HG03520 (cell line): ENCODE data around the gene RABL3.
"Not testable (repeated sequence)": the region's sequence is repeated elsewhere in the genome, so short reads cannot be mapped to it uniquely, and the experiment has no call there.

Source experiments
- ATAC-seq: cut with Tn5 transposase; IDR thresholded peaks from one replicate; pipeline ENCODE4 v1.9.1; 2021; ENCODE audit warnings: mild to moderate bottlenecking, moderate library complexity; ENCODE audit not compliant: unreplicated experiment

RABL3 gene

GRCh38 chr3:120749843-120750242 lies 7.5 kb upstream of the RABL3 start:
- no peak for ATAC-seq

DNA sequence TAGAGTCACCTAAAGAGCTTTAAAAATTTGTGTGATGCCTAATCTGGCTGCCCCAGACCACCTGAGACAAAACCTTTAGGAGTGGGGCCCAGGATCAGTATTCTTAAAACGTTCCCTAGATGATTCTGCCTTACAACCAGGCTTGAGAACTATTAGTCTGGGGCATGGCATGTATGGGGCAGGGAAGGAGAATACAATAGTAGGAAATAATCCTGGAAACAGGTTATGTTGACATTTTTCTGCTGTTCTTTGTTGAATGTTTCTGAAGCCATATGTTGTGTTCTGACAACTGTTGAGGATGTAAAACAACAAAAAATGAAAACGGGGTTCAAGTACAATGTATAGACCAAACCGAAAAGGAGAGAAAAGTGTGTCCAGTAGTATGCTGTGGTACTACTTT lies 3.1 kb upstream of the RABL3 start:
- ATAC-seq = no peak

DNA sequence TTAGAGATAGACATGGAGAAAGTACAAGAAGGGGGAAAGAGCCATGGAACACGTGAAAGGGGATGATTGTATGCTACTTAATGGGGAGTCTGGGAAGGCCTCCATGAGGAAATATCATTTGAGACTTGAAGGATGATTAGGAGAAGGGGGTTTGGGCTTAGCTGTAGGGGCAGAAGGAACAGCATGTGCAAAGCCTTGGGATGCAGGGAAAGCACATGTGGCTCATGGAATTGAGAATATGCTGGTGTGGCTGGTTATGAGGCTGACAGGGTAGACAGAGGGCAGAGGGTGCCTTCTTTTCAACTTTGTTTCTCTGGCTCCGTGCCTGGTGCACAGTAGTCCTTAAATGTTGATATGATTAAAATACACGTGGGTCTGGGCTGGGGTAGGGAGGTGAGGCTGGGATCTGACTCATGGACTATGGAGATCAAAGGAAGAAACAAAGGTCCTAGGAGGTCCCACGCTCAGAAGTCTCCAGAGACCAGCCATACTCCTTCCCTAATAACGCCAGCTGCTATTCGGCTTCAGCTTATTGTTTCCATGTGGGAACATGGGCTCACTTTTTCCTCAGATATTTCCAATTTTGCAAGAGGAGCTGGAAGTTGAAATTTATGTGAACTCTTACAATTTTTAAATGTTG lies 1.4 kb upstream of the RABL3 start:
- no peak for ATAC-seq

GRCh38 chr3:120742849-120743365 lies 591 bp upstream of the RABL3 start:
- ATAC-seq = peak; percentile 15

GRCh38 chr3:120741837-120742197 lies 499 bp downstream of the RABL3 start:
- peak; percentile 9 for ATAC-seq

DNA sequence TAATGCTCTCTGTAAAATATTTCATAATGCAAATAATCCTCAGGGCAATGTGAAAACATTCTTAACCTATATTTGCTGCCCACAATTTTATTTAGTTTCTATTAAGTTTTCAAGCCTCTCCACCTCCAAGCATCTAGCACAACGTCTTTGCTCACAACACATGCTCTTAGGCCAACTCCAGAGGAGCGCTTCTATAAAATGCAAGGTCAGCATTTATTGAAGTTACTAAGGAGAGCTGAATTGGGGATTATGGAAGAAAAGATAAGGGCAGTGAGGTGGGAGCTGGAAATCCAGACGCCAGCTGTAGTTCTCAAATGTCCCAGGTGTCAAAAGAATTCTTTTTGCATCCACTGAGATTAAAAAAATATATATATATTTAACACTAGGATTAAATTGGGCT lies 996 bp downstream of the RABL3 start:
- no peak for ATAC-seq

DNA sequence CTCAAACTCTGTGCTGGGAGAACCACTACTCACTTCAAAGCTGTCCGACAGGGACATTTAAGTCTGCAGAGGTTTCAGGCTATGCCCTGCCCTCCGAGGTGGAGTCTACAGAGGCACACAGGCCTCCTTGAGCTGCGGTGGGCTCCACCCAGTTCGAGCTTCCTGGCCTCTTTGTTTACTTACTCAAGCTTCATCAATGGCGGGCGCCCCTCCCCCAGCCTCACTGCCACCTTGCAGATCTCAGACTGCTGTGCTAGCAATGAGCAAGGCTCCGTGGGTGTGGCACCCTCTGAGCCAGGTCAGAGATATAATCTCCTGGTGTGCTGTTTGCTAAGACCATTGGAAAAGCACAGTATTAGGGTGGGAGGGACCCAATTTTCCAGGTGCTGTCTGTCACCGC lies 4.3 kb downstream of the RABL3 start:
- ATAC-seq = not testable (repeated sequence)

DNA sequence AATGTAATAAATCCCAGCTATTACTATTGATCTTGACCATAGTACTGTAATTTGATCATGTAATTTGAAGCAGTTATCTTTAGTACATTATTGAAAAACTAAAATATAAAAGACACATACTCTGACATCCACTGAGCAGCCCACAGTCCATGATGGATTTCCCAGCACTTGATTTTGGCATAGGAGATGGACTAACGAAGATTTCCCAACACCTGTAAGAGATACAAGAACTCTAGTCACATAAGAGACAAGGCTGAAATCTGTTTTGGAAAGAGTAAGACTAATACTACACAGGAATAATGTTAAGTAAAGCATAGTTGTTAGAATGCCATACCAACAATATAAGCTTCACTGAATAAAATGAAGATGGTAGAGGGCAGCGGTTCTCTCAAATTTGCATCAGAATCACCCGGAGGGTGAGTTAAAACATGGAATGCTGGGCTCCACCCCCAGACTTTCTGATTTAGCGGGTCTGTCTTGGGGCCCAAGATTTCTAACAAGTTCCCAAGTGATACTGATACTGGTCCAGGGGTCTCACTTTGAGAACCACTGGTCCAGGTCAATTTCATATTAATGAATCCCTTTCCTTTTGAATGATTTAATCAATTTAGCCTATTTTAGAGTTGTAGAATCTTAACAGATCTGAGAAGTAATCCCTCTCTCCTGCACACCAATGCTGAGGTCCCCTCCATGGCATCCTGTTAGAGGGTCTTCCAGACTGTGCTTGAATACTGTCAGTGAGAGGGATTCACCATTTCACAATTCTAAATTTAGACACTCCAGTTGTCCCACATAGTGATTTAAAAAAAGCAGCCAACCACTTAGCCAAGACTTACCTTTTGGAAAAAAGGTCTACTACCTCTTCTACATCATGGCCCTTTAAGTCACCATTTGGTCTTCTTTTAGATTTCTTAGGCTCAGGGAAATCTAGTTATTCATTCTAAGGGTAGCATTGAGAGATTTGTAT lies 11.5 kb downstream of the RABL3 start:
- no peak for ATAC-seq

DNA sequence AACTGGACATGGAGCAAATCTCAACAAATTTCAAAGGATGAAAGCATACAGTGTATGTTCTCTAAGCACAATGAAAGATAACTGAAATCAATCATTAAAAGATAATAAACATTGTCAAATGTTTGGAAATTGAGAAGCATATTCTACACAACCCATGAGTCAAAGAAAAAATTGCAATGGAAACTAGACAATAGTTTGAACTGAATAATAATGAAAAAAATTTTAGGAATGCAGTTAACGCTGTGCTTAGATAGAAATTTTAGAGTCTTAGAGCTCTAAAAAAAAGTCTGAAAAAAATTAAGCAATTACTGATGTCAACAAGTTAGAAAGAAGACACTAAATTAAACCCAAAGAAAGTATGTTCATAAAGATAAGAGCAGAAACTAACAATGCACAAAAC lies 15.5 kb downstream of the RABL3 start:
- ATAC-seq = no peak

- not testable (repeated sequence) for ATAC-seq
These were observed 23.0 kb downstream of the RABL3 start for GRCh38 chr3:120719167-120719834.

DNA sequence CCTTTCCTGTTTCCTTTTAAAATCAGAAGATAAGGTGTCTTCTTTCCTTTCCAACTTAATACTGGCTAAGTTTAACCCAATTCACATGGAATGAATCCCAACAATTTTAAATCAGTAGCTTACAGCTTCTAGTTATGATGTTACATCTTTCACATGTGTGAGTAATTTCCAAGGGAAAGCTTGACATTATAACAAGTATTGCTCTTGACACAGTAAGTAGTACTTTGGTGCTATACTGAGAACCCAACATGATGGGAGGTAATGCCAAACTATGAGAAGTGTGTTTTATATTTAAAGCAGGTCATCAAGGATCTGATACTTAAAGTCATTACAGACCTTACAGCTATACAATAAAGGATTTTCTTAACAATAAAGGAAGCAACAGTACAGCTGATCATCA lies 29.1 kb downstream of the RABL3 start:
- no peak for ATAC-seq

GRCh38 chr3:120710369-120710768 lies 31.9 kb downstream of the RABL3 start:
- no peak for ATAC-seq

GRCh38 chr3:120708408-120708807 lies 33.9 kb downstream of the RABL3 start:
- no peak for ATAC-seq

DNA sequence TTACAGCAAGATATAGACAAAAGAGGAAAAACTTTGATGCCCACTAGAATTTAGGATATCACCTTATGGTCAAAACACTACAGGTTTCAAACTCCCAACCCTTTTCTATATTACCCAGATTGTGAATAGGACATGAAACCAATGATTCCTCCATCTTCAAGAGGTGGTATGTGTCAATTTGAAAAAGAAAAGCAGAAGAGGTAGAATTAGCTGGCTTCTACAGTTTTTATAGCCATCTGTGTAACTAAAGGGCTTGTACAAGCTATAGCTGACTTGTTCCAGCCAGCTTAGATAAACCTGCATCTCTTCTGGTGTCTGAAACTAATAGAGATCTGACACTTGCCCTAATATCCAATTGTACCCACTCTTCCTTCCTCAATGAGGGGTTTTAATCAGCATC lies 35.4 kb downstream of the RABL3 start:
- no peak for ATAC-seq

DNA sequence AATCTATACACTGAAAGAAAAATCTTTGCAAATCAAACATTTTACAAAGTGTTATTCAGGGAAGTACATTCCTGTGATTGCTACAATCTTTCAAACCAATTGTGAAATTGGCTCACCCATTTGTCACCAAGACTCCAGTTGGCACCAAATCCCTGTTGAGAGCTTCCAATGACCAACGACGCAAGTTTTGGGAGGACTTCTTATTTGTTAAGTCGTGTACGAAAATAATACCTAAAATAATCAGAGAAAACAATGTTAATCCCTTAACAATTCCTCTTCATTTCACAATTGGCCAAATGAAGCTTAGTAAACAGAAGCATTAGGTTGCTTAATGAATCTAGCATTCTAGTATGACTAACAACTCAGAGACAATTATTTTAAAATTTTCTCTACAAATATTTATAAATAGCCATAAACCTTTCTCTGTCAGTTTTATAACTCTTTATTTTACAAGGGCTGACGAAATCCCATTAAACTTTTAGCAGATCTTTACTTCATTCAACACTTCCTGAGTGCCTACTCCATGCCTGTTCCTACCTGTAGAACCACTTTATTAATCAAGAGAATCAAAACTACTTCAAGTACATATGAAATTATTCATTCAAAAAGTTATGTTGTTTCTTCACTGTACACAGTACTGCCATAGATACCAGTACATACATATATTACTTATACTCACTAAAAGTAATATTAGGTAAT lies 36.3 kb downstream of the RABL3 start:
- no peak for ATAC-seq

GRCh38 chr3:120699333-120699732 lies 43.0 kb downstream of the RABL3 start:
- ATAC-seq = no peak

- ATAC-seq = no peak
These were observed 48.7 kb downstream of the RABL3 start for GRCh38 chr3:120693439-120694171.

GRCh38 chr3:120689395-120689794 lies 52.9 kb downstream of the RABL3 start:
- no peak for ATAC-seq

GRCh38 chr3:120688121-120688520 lies 54.2 kb downstream of the RABL3 start:
- ATAC-seq = peak; percentile 99

GRCh38 chr3:120685411-120685810 lies 56.9 kb downstream of the RABL3 start:
- ATAC-seq = no peak
